Stomach smooth muscle (tissue), 2 donors: ENCODE results near the gene CYTH1.

Experiments
- H3K27ac ChIP-seq: one replicate; pipeline ENCODE4 v1.7.0; 2013; ENCODE audit warnings: mild to moderate bottlenecking, low read length, inconsistent platforms
- H3K27me3 ChIP-seq, 2 donors: one replicate each; pipeline ENCODE4 v1.7.0; 2013; ENCODE audit warnings: low read length in 2 of 2; ENCODE audit not compliant: insufficient read depth in 2 of 2, control insufficient read depth in 1 of 2
- H3K36me3 ChIP-seq, 2 donors: one replicate each; pipeline ENCODE4 v1.7.0; 2013; ENCODE audit warnings: low read length in 2 of 2; ENCODE audit not compliant: control insufficient read depth in 2 of 2, insufficient read depth in 2 of 2
- H3K4me1 ChIP-seq: one replicate; pipeline ENCODE4 v1.7.0; 2013; ENCODE audit warnings: low read length; ENCODE audit not compliant: control insufficient read depth, insufficient read depth
- H3K4me3 ChIP-seq, 2 donors: one replicate each; pipeline ENCODE4 v1.7.0; 2013; ENCODE audit warnings: low read length in 2 of 2
- H3K9ac ChIP-seq, 2 donors: one replicate each; pipeline ENCODE4 v1.7.0; 2013; ENCODE audit warnings: low read length in 2 of 2, mild to moderate bottlenecking in 1 of 2
- H3K9me3 ChIP-seq, 2 donors: one replicate each; pipeline ENCODE4 v1.7.0; 2013; ENCODE audit warnings: low read length in 2 of 2; ENCODE audit not compliant: control insufficient read depth in 2 of 2
- donor health status: healthy.
- donor health status: Pancreatic carcinoma.

CYTH1 gene

DNA sequence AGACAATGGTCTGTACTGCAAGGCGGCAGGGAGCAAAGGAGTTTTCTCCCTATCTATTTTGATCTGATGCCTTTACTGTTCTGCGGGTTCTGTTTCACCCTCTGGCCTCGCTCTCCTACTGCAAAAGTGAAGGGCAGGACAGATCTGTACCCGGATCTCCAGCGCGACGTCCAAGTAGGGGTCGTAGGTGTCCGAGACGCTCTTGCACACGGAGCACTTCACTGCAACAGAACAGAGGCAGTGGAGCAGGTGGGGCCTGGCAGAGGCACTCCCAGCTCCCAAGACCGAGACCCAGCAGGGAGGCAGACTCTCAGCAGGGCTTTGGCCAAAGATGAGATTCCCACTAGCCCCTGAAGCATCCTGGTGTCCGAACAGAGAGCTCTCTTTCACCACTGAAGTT lies 38.8 kb upstream of the CYTH1 start:
- H3K4me3 ChIP-seq = no peak overlapping the region
- no peaks in the 10 kb centered on the region for H3K27me3 ChIP-seq
- no peak overlapping the region for H3K9ac ChIP-seq
- peaks cover 65 to 69% of the 10 kb centered on the region in 2 donors for H3K36me3 ChIP-seq
- no peaks in the 10 kb centered on the region for H3K4me1 ChIP-seq
- H3K27ac ChIP-seq = no peak overlapping the region
- no peaks in the 10 kb centered on the region for H3K9me3 ChIP-seq

- no peaks in the 10 kb centered on the region for H3K4me1 ChIP-seq
- H3K4me3 ChIP-seq = no peak overlapping the region
- H3K9ac ChIP-seq = no peak overlapping the region
- peaks cover 64 to 67% of the 10 kb centered on the region in 2 donors for H3K36me3 ChIP-seq
- H3K27ac ChIP-seq = no peak overlapping the region
- H3K9me3 ChIP-seq = no peaks in the 10 kb centered on the region
- no peaks in the 10 kb centered on the region for H3K27me3 ChIP-seq
These were observed 38.0 kb upstream of the CYTH1 start for GRCh38 chr17:78819806-78820792.

GRCh38 chr17:78819402-78819801 lies 37.3 kb upstream of the CYTH1 start:
- H3K27ac ChIP-seq = peak overlapping the region; percentile 18
- no peaks in the 10 kb centered on the region for H3K9me3 ChIP-seq
- H3K36me3 ChIP-seq = peaks cover 63% of the 10 kb centered on the region in 2 donors

GRCh38 chr17:78818932-78819331 lies 36.9 kb upstream of the CYTH1 start:
- Histone ChIP-seq H3K4me1 (no peaks in the 10 kb centered on the region), H3K27me3 (no peaks in the 10 kb centered on the region), H3K4me3 (no peak overlapping the region), H3K27ac (no peak overlapping the region), H3K9ac (no peak overlapping the region), H3K9me3 (no peaks in the 10 kb centered on the region), H3K36me3 (peaks cover 64 to 67% of the 10 kb centered on the region in 2 donors)

More at GRCh38 chr17:78819402-78819801, 37.3 kb upstream of the CYTH1 start:
- no peak overlapping the region for H3K4me3 ChIP-seq
- H3K9ac ChIP-seq = no peak overlapping the region
- H3K27me3 ChIP-seq = no peaks in the 10 kb centered on the region
- no peaks in the 10 kb centered on the region for H3K4me1 ChIP-seq

DNA sequence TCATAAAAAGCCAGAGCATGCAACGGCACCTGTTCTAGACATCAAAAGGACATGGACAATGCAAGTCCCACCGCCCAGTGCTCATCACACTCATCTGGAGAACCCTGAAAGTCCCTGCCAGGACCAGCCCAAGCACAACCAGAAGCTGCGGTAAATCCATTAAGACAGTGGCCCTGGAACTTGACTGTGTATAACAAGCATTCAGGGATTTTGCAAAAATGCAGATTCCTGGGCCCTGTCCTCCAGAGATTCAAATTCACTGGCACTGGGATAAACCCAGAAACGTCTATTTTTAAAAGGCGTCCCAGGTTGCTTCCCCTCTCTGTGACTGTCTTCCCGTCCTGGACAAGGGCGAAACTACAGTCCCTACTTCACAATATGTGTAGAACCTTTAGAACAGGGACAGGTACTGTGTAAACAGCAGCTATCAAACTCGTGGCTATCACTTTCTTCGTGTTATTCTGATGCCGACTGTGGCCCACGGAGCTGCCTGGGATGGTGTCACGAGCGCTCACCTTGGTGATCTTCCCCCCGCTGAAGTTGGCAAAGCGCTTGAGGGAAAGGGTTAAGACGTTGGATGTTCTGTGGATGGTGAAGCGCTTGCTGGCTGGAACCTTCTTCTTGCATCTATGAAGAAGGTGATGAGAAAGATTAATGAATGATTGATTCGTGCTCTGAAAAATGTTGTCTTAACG lies 36.2 kb upstream of the CYTH1 start:
- Histone ChIP-seq H3K4me3 (no peak overlapping the region), H3K27me3 (no peaks in the 10 kb centered on the region), H3K9ac (no peak overlapping the region), H3K4me1 (no peaks in the 10 kb centered on the region), H3K9me3 (no peaks in the 10 kb centered on the region), H3K36me3 (peaks cover 63 to 67% of the 10 kb centered on the region in 2 donors), H3K27ac (no peak overlapping the region)

DNA sequence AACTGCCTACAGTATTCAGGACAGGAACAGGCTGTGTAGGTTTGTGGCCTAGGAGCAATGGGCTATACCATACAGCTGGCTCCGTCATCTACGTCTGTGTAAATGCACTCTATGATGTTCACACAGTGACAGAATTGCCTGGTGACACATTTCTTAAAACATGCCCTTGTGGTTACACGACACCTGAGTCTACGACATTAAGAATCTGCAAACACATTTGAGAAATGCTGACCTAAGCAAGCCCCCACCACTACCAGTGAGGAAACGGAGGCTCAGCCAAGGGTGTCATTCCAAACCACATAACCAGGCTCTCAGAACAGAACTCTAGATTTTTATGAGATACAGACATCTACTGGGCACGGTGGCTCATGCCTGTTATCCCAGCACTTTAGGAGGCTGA lies 35.0 kb upstream of the CYTH1 start:
- Histone ChIP-seq H3K27me3 (no peaks in the 10 kb centered on the region), H3K36me3 (peaks cover 66 to 70% of the 10 kb centered on the region in 2 donors), H3K9me3 (no peaks in the 10 kb centered on the region), H3K9ac (no peak overlapping the region), H3K4me1 (no peaks in the 10 kb centered on the region), H3K27ac (no peak overlapping the region), H3K4me3 (no peak overlapping the region)

GRCh38 chr17:78815696-78816095 lies 33.6 kb upstream of the CYTH1 start:
- no peak overlapping the region for H3K27ac ChIP-seq
- no peaks in the 10 kb centered on the region for H3K4me1 ChIP-seq
- no peaks in the 10 kb centered on the region for H3K27me3 ChIP-seq
- no peaks in the 10 kb centered on the region for H3K9me3 ChIP-seq
- H3K36me3 ChIP-seq = peaks cover 65 to 75% of the 10 kb centered on the region in 2 donors
- no peak overlapping the region for H3K9ac ChIP-seq
- no peak overlapping the region for H3K4me3 ChIP-seq

GRCh38 chr17:78812855-78813254 lies 30.8 kb upstream of the CYTH1 start:
- Histone ChIP-seq H3K27ac (no peak overlapping the region), H3K4me3 (no peak overlapping the region), H3K4me1 (no peaks in the 10 kb centered on the region), H3K9me3 (no peaks in the 10 kb centered on the region), H3K36me3 (peaks cover 62 to 70% of the 10 kb centered on the region in 2 donors), H3K9ac (no peak overlapping the region), H3K27me3 (no peaks in the 10 kb centered on the region)

DNA sequence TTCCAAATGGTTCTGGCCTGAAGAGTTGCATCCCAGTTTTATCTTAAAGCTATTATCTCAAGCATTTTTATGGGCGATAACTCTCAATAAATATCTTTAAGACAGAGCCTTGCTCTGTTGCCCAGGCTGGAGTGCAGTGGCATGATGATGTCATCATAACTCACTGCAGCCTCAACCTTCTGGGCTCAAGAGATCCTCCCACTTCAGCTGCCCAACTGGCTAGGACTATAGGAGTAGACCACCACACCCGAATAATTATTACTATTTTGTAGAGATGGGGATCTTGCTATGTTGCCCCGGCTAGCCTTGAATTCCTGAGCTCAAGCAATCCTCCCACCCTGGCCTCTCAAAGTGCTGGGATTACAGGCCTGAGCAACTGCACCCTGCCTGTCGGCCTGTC lies 26.1 kb upstream of the CYTH1 start:
- H3K27ac ChIP-seq = no peak overlapping the region
- H3K36me3 ChIP-seq = peaks cover 66 to 72% of the 10 kb centered on the region in 2 donors
- no peak overlapping the region for H3K9ac ChIP-seq
- H3K4me1 ChIP-seq = no peaks in the 10 kb centered on the region
- H3K9me3 ChIP-seq = no peaks in the 10 kb centered on the region
- H3K27me3 ChIP-seq = no peaks in the 10 kb centered on the region
- no peak overlapping the region for H3K4me3 ChIP-seq

- no peaks in the 10 kb centered on the region for H3K9me3 ChIP-seq
- H3K4me1 ChIP-seq = no peaks in the 10 kb centered on the region
- peaks cover 65 to 71% of the 10 kb centered on the region in 2 donors for H3K36me3 ChIP-seq
- no peak overlapping the region for H3K9ac ChIP-seq
- no peak overlapping the region for H3K27ac ChIP-seq
- no peaks in the 10 kb centered on the region for H3K27me3 ChIP-seq
- no peak overlapping the region for H3K4me3 ChIP-seq
These were observed 24.4 kb upstream of the CYTH1 start for GRCh38 chr17:78806451-78806850.
